SK-N-SH treated with all-trans-retinoic acid at 6 μM for 48 hours (cell line): Measurements from ENCODE around the gene PIP4K2C.

Experiments used
- ATAC-seq: fragments of 200-7000 bp; cut with Tn5 transposase; 3 replicates; pipeline ENCODE4 v1.9.1; 2020; ENCODE audit warnings: mild to moderate bottlenecking, moderate library complexity
- ARNTL ChIP-seq: fragments of 450-650 bp; formaldehyde crosslinking; IDR thresholded peaks from 2 replicates; pipeline ENCODE4 v1.5.0; 2020; ENCODE audit warnings: low read depth, mild to moderate bottlenecking, moderate library complexity, borderline replicate concordance
- BACH2 ChIP-seq: fragments of 250-450 bp; sonication (Bioruptor Pico); IDR thresholded peaks from 2 replicates; pipeline ENCODE4 v1.9.0; 2021; ENCODE audit warnings: mild to moderate bottlenecking, borderline replicate concordance
- CSDC2 ChIP-seq: fragments of 250-450 bp; sonication (Bioruptor Pico); IDR thresholded peaks from 2 replicates; pipeline ENCODE4 v1.5.0; 2020; ENCODE audit warnings: mild to moderate bottlenecking, moderate library complexity
- ESRRG ChIP-seq: fragments of 250-450 bp; sonication (Bioruptor Pico); IDR thresholded peaks from 2 replicates; pipeline ENCODE4 v1.6.1; 2021; ENCODE audit warnings: mild to moderate bottlenecking
- GLIS3 ChIP-seq: fragments of 250-450 bp; sonication (Bioruptor Pico); IDR thresholded peaks from 2 replicates; pipeline ENCODE4 v1.5.0; 2020; ENCODE audit warnings: mild to moderate bottlenecking, moderate library complexity
- ISL1 ChIP-seq: fragments of 250-450 bp; sonication (Bioruptor Pico); IDR thresholded peaks from 2 replicates; pipeline ENCODE4 v2.1.2; 2022; ENCODE audit warnings: mild to moderate bottlenecking, moderate library complexity
- OSR1 ChIP-seq: fragments of 250-450 bp; sonication (Bioruptor Pico); IDR thresholded peaks from 2 replicates; pipeline ENCODE4 v1.8.0; 2022; ENCODE audit warnings: moderate library complexity, mild to moderate bottlenecking, inconsistent platforms
- PATZ1 ChIP-seq: fragments of 250-450 bp; sonication (Bioruptor Pico); IDR thresholded peaks from 2 replicates; pipeline ENCODE4 v1.8.0; 2020; ENCODE audit warnings: mild to moderate bottlenecking, moderate library complexity, borderline replicate concordance
- POU6F1 ChIP-seq: fragments of 250-450 bp; sonication (Bioruptor Pico); IDR thresholded peaks from 2 replicates; pipeline ENCODE4 v1.8.0; 2021; ENCODE audit warnings: low read depth, mild to moderate bottlenecking, moderate library complexity, borderline replicate concordance
- PPARA ChIP-seq: fragments of 250-450 bp; sonication (Bioruptor Pico); IDR thresholded peaks from 2 replicates; pipeline ENCODE4 v1.5.0; 2020; ENCODE audit warnings: mild to moderate bottlenecking, borderline replicate concordance
- RARB ChIP-seq: fragments of 250-450 bp; sonication (Bioruptor Pico); IDR thresholded peaks from 2 replicates; pipeline ENCODE4 v1.8.0; 2021; ENCODE audit warnings: mild to moderate bottlenecking, moderate library complexity
- SNAI2 ChIP-seq: fragments of 250-450 bp; sonication (Bioruptor Pico); IDR thresholded peaks from 2 replicates; pipeline ENCODE4 v1.5.0; 2020; ENCODE audit warnings: mild to moderate bottlenecking, moderate library complexity
- TCF4 ChIP-seq: fragments of 250-450 bp; sonication (Bioruptor Pico); IDR thresholded peaks from 2 replicates; pipeline ENCODE4 v1.8.0; 2021; ENCODE audit warnings: mild to moderate bottlenecking, moderate library complexity, borderline replicate concordance
- TOX ChIP-seq: fragments of 250-450 bp; sonication (Bioruptor Pico); IDR thresholded peaks from 2 replicates; pipeline ENCODE4 v1.8.0; 2021; ENCODE audit warnings: mild to moderate bottlenecking, moderate library complexity, borderline replicate concordance
- ZFP3 ChIP-seq: fragments of 250-450 bp; sonication (Bioruptor Pico); IDR thresholded peaks from 2 replicates; pipeline ENCODE4 v1.5.0; 2020; ENCODE audit warnings: mild to moderate bottlenecking, moderate library complexity
- ZFP30 ChIP-seq: fragments of 450-650 bp; formaldehyde crosslinking; IDR thresholded peaks from 2 replicates; pipeline ENCODE4 v1.5.0; 2022; ENCODE audit warnings: mild to moderate bottlenecking, moderate library complexity
- ZNF565 ChIP-seq: fragments of 450-650 bp; formaldehyde crosslinking; conservative IDR thresholded peaks from 2 replicates; pipeline ENCODE4 v1.5.0; 2020; ENCODE audit warnings: low read depth, mild to moderate bottlenecking, moderate library complexity
- ZNF70 ChIP-seq: fragments of 450-650 bp; formaldehyde crosslinking; IDR thresholded peaks from 2 replicates; pipeline ENCODE4 v1.5.0; 2020; ENCODE audit warnings: mild to moderate bottlenecking, moderate library complexity
- TF ChIP-seq, protein P1 (sequence below): fragments of 250-450 bp; sonication (Bioruptor Pico); IDR thresholded peaks from 2 replicates; pipeline ENCODE4 v1.5.0; 2020; ENCODE audit warnings: mild to moderate bottlenecking, moderate library complexity
- TF ChIP-seq, protein P2 (sequence below): fragments of 250-450 bp; sonication (Bioruptor Pico); IDR thresholded peaks from 2 replicates; pipeline ENCODE4 v1.5.1; 2020; ENCODE audit warnings: low read depth, mild to moderate bottlenecking, moderate library complexity

Gene PIP4K2C

GRCh38 chr12:57609101-57609780 lies 18.2 kb downstream of the PIP4K2C start:
- no peak for ATAC-seq
- TF ChIP-seq PATZ1 (no peak), ISL1 (CRISPR knock-in tag) (no peak), GLIS3 (CRISPR knock-in tag) (no peak), PPARA (CRISPR knock-in tag) (no peak), SNAI2 (CRISPR knock-in tag) (no peak), BACH2 (CRISPR knock-in tag) (no peak), TCF4 (no peak), ESRRG (CRISPR knock-in tag) (no peak), ZFP30 (CRISPR knock-in tag) (no peak), ZNF565 (no peak), POU6F1 (no peak), TOX (CRISPR knock-in tag) (no peak), ARNTL (CRISPR knock-in tag) (no peak), OSR1 (CRISPR knock-in tag) (no peak), ZNF70 (no peak)
- TF ChIP-seq, protein P1, sequence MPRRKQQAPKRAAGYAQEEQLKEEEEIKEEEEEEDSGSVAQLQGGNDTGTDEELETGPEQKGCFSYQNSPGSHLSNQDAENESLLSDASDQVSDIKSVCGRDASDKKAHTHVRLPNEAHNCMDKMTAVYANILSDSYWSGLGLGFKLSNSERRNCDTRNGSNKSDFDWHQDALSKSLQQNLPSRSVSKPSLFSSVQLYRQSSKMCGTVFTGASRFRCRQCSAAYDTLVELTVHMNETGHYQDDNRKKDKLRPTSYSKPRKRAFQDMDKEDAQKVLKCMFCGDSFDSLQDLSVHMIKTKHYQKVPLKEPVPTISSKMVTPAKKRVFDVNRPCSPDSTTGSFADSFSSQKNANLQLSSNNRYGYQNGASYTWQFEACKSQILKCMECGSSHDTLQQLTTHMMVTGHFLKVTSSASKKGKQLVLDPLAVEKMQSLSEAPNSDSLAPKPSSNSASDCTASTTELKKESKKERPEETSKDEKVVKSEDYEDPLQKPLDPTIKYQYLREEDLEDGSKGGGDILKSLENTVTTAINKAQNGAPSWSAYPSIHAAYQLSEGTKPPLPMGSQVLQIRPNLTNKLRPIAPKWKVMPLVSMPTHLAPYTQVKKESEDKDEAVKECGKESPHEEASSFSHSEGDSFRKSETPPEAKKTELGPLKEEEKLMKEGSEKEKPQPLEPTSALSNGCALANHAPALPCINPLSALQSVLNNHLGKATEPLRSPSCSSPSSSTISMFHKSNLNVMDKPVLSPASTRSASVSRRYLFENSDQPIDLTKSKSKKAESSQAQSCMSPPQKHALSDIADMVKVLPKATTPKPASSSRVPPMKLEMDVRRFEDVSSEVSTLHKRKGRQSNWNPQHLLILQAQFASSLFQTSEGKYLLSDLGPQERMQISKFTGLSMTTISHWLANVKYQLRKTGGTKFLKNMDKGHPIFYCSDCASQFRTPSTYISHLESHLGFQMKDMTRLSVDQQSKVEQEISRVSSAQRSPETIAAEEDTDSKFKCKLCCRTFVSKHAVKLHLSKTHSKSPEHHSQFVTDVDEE (CRISPR knock-in tag): no peak

DNA sequence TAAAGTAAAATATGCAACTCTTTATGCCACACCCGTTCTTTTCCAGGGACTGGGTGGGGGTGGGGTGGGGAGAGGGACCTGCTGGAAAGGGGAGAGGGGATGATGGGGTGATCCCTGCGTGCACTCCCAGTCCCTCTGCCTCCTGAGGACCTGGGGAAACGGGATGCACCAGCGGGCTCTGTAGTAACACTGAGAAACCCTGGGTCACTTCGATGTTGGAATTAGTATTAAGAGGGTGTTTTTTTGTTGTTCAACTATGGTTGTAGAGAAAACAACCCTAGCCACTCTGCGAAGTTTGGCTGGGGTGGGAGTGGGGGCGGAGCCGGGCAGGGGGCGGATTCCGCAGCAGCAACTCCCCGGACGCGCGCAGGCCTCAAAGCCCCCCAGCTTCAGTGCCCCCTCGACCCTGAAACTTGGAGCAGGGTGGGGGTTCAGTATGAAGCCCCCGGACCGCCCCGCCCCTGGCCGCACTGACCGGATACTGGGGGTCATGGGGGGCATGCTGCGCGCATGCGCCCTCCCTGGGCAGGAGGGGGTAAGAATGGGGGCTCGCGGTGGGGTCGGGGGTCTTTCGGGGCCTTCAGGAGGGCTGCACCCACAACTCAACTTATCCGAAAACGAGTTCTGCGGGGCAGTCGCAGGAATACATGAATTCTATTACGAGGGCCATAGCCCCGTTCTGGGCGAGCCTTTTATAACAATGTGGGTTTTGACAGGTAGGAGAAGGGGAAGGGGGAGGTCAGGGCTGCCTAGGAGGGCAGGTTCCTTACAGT lies 19.0 kb downstream of the PIP4K2C start:
- TF ChIP-seq TCF4 (no peak), ZNF70 (no peak), RARB (CRISPR knock-in tag) (no peak), PATZ1 (no peak), BACH2 (CRISPR knock-in tag) (no peak)

DNA sequence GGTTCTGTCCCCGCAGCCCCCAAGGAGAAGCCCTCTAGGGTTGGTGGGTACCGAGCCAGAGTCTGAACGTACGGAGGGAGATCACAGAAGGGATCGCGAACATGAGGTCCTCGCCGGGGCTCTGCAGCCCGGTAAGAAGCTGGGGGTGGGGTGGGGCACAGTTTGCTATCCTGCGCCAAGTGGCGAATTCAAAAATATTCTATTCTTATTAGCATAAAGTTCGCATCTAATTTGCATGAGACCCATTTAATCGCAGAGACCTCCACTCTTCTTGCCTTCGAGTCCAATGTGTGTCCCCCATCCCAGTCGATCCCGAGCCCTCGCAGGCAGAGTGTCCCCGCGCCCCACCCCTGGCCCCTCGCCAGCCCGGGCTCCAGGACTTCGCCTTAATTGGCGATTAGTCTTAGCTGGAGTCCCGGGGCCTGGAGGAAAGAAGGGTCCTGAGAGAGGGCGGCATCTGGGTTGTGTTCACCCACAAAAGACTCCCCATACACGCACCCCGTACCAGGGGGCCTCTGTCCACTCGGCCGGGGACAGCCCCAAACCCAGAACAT lies 19.6 kb downstream of the PIP4K2C start:
- no peak; the same call in 2 of the 3 replicates for ATAC-seq
- TF ChIP-seq, protein P1 (CRISPR knock-in tag): no peak
- no peak for TF ChIP-seq CSDC2 (CRISPR knock-in tag)
- no peak for TF ChIP-seq PATZ1
- no peak for TF ChIP-seq OSR1 (CRISPR knock-in tag)
- TF ChIP-seq TCF4: no peak
- no peak for TF ChIP-seq SNAI2 (CRISPR knock-in tag)
- no peak for TF ChIP-seq ZFP3 (CRISPR knock-in tag)
- TF ChIP-seq ZFP30 (CRISPR knock-in tag): no peak
- TF ChIP-seq, protein P2, sequence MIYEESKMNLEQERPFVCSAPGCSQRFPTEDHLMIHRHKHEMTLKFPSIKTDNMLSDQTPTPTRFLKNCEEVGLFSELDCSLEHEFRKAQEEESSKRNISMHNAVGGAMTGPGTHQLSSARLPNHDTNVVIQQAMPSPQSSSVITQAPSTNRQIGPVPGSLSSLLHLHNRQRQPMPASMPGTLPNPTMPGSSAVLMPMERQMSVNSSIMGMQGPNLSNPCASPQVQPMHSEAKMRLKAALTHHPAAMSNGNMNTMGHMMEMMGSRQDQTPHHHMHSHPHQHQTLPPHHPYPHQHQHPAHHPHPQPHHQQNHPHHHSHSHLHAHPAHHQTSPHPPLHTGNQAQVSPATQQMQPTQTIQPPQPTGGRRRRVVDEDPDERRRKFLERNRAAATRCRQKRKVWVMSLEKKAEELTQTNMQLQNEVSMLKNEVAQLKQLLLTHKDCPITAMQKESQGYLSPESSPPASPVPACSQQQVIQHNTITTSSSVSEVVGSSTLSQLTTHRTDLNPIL (CRISPR knock-in tag): no peak

More for the DNA sequence above, 19.0 kb downstream of the PIP4K2C start:
- no peak for ATAC-seq
